Activated CD8-positive, alpha-beta memory T cell treated with anti-CD3 and anti-CD28 coated beads for 1 hour (primary cell): ENCODE data around the gene UVSSA.
"Not testable (repeated sequence)": the region's sequence is repeated elsewhere in the genome, so short reads cannot be mapped to it uniquely, and the experiment has no call there.

Experiments
- DNase-seq, 2 donors: peaks; one replicate each; pipeline ENCODE4 v3.0.0-alpha.2; 2020; ENCODE audit warnings: low read depth in 1 of 2; ENCODE audit errors: extremely low read depth in 1 of 2

Gene UVSSA

DNA sequence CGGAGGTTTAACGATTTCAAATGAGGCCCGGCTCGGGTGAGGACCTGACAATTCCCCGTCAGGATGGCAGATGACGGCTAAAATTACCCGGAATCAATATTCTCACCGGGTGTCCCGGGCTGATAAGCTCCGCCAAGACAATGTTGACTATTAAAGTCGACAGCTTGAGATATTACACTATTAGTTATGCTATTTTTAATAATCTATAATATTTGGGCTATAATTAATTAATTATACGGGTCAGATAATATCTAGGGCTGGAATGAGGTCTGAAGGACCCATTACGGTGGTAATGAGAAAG, 68.6 kb downstream of the UVSSA start:
- DNase-seq, result no peak

DNA sequence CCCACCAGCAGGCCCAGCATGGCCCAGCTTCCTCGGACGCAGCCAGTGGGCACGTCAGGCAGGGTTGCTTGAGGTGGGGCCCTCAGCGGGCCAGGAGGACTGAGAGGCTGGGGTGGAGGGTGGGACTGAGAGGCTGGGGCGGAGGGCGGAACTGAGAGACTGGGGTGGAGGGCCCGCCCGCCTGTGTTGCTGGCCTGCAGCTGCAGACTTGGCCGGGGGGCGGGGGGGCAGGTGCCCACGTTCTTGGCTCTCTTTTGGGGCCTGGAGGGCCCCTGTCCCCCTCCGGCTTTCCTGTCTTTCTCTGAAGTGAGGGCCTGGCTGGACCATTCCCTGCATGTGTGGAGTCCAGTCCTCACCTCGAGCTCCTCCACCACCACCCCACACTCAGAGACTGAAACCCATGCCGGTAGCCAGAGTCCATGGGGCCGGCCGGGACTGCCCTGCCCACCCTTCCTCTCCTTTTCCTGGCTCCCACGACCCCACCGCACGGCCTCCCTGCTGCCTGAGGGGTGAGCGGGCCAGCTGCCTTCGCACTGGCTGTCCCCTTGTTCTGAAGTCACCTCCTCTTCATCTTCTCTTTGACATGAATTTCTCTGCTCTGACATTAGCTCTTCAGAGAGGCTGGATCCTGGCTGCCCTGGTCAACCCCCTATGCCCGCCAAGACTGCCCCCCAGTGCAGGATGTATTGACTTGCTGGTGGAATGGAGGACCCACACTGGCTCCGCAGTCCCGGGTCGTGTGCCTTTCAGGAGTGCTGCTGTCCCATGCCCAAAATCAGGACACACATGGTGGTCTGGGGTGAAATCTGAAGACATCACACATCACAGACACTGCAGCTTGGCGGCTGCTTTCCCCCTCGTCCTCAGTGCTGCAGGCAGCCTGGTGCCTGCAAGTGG, 69.3 kb downstream of the UVSSA start:
- no peak for DNase-seq

DNA sequence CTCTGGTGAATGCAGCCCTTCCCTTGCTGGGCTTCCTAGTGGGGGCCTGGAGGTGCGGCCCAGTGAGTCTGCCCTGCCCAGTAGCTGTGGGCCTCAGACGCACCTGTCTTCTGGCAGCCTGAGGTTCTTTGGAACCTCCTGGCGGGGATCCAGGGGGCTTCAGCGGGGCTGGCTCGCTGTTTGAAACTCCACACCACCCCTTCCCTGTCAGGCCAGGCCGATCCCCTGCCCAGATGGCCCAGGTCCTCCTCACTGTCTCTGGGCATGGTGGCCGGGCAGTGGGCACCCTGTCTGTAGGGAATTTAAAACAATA, 69.9 kb downstream of the UVSSA start:
- DNase-seq, result no peak

DNA sequence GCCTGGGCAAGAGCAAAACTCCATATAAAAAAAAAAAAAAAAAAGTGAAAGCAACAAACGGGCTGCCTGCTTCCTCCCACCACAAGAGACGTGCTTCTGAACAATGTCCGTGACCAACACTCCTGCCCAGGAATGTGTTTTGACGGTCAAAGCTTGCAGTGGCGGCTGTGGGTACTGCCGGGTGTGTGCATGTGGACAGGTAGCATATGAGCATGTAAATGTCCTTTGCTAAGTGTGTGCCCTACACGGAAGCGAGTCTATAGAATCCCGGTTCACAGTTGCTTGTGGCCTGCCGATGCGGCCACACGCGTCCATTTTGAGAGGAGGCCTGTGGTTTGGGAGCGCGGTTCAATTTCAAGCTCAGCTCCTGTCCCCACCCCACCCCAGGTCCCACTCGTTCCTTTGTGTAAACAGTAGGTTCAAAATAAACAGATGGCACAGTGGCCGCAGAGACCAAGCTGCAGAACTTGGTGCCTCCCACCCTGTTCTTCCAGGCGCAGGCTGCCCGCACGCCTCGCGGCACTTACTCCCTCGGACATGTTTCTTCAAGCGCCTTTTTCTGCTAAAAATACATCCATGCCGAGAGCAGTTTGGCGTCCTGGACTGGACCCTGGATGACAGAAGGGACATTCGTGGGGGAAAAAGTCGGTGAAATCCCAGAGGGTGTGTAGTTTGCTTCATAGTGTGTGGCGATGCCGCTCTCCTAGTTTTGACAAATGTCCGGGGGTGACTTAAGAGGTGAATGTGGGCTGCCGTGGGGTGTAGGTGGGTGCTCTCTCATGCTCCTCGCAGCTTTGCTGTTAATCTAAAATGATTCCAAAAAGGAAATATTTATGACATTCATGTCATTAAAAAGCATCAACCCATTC, 70.7 kb downstream of the UVSSA start:
- no peak for DNase-seq

DNA sequence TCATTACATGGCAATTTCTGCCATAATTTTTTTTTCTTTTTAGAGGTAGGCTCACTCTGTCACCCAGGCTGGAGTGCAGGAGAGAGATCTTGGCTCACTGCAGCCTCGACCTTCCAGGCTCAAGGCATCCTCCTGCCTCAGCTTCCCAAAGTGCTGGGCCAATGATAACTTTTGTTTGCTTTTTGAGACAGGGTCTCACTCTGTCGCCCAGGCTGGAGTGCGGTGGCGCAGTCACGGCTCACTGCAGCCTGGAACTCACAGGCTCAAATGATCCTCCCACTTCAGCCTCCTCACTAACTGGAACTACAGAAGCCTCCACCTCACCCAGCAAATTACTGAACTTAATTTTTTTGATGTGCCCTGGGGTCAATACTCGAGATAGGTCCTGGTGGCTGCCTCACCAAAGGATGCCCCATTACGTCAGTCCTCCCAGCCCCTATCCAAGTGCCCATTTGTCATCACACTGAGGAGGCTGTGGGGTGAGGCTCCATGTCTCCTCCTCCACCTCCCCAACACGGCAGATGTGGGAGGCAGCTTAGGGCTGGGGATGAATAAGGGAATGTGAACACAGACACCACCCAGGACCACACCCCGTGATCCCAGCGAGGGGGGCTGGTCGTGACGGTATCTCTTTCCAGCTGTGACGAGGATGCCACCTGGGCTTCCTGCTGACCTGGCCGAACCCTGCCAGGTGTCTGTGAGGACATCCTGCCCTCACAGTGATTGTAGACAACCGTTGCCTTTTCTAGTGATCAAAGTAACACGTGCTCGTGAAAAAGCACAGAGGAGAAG, 71.7 kb downstream of the UVSSA start:
- no peak for DNase-seq

DNA sequence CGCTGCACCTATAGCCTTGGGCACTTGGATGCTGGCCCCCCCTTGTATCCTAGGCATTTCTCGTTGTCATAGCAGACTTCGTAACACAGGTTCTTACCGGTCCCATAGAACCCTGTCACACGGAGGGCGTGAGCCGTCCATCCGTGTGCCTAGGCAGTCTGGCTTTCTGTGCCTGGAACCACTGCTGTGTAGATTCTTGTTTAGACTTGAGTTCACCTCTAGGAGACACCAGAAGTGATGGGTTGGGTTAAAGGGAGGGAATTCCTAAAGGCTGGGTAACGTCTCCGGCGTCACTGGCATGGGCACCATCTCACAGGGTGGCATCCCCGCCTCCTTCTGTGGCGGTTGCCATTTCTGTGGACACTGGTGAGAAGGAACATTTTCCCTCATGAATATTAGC, 72.7 kb downstream of the UVSSA start:
- no peak for DNase-seq

DNA sequence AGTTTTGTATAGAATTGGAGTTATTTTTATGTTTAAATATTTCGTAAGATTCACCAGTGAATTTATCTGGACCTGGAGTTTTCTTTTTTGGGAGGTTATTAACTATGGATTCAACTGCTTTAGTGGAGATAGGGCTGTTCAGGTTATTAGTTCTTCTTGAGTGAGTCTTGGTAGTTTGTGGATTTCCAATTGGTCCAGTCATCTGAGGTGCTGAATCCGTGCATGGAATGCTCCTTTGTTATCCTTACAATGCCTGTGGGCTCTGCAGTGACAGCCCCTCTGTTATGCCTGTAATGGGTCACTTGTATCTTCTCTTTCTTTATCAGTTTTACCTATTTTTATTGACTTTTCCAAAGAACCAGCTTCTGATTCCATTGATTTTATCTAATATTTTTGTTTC, 74.6 kb downstream of the UVSSA start:
- DNase-seq, result no peak

DNA sequence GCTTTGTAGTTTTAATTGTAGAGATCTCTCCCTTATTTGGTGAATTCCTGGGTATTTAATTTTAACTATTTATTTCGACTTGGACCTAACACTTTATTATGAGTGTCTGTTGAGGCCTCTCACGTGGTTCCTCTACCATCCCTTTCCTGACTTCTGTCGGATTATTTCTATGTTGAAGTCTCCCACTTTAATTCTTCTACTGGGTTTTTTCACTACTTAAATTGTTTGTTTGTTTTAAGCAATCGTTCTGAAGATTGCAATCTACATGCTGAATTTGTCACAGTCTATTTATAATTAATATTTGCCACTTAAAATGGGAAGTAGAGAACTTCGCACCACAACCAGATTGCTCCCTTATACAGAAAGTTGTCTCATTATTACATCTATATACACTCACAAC, 80.0 kb downstream of the UVSSA start:
- no peak for DNase-seq

DNA sequence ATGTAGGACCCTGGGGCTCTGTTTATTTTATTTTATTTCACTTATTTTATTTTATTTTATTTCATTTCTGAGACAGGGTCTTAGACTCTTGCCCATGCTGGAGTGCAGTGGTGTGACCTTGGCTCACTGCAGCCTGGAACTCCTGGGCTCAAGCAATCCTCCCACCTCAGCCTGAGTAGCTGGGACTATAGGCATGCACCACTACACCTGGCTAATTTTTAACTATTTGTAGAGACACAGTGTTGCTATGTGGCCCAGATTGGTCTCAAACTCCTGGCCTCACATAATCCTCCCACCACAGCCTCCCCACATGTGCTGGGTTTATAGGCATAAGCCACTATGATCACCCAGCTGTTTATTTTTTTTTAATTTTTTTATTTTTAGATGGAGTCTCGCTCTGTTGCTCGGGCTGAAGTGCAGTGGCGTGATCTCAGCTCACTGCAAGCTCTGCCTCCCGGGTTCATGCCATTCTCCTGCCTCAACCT, 96.7 kb downstream of the UVSSA start:
- DNase-seq, result not testable (repeated sequence)
